B cell (primary cell): ENCODE measurements around the gene ANKS1B.

Experiments used
- EZH2 ChIP-seq: IDR thresholded peaks from 2 replicates; pipeline ENCODE4 v1.6.1; 2012; ENCODE audit warnings: borderline replicate concordance, low read depth, mild to moderate bottlenecking, moderate library complexity, low read length; ENCODE audit not compliant: insufficient read depth, poor library complexity, severe bottlenecking
- TF ChIP-seq, protein P1 (sequence below): fragments of 200-600 bp; IDR thresholded peaks from one replicate; pipeline ENCODE4 v1.8.0; 2022; ENCODE audit warnings: antibody characterized with exemption, mild to moderate bottlenecking

DNA sequence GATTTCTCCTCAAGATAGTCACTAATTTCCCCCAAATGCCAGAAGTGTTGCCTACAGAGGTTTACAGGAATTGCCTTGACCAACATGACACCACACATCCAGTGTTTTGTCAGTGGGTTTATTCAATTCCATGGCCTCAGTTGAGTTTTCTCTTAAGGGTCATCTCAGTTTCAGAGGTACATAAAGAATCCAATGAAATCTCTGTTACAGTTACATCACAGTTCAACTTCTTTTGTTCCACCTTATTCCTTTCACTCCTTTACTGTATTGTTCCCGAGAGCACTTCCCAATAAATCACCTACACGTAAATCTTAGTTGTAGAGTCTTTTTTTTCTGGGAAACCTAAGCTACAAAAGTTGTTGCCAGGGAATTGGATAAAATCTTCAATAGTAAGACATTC, 410.8 kb downstream of the ANKS1B start:
- TF ChIP-seq, protein P1, sequence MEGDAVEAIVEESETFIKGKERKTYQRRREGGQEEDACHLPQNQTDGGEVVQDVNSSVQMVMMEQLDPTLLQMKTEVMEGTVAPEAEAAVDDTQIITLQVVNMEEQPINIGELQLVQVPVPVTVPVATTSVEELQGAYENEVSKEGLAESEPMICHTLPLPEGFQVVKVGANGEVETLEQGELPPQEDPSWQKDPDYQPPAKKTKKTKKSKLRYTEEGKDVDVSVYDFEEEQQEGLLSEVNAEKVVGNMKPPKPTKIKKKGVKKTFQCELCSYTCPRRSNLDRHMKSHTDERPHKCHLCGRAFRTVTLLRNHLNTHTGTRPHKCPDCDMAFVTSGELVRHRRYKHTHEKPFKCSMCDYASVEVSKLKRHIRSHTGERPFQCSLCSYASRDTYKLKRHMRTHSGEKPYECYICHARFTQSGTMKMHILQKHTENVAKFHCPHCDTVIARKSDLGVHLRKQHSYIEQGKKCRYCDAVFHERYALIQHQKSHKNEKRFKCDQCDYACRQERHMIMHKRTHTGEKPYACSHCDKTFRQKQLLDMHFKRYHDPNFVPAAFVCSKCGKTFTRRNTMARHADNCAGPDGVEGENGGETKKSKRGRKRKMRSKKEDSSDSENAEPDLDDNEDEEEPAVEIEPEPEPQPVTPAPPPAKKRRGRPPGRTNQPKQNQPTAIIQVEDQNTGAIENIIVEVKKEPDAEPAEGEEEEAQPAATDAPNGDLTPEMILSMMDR, result no peak
- no peak for TF ChIP-seq EZH2
